ENCODE results near the gene ZNF581. TPM values are rescaled to one million over a fixed set of nuclear protein-coding genes. Genes with fewer than 3 reads are reported as not detected.

ZNF581 gene
- total RNA-seq, 1 donor from 2014 or later, result 22.7 TPM

GRCh38 chr19:55621673-55622231 is 21.7 kb upstream of the ZNF581 start:
- H3K4me1 ChIP-seq, result peaks cover 41% of the 10 kb centered on the region
- H3K27ac ChIP-seq, result no peak overlapping the region
- no peak for ATAC-seq

GRCh38 chr19:55622242-55622969 is 21.0 kb upstream of the ZNF581 start:
- H3K4me1 ChIP-seq, result peaks cover 41% of the 10 kb centered on the region
- peaks cover 16% of the 10 kb centered on the region for H3K36me3 ChIP-seq
- no peak overlapping the region for H3K4me3 ChIP-seq
- H3K27ac ChIP-seq, result no peak overlapping the region
- no peaks in the 10 kb centered on the region for H3K27me3 ChIP-seq (ENCODE audit: low read depth)
- DNase-seq (no peak), ATAC-seq (no peak)
- H3K9me3 ChIP-seq, result no peaks in the 10 kb centered on the region
- TF ChIP-seq CTCF (IDR thresholded peaks at IDR 0.05), result no peak
- intact Hi-C loops (cut with DNase I), result no loop called here

More at GRCh38 chr19:55621673-55622231, 21.7 kb upstream of the ZNF581 start:
- H3K4me3 ChIP-seq, result no peak overlapping the region
- no peaks in the 10 kb centered on the region for H3K9me3 ChIP-seq
- H3K27me3 ChIP-seq (ENCODE audit: low read depth), result no peaks in the 10 kb centered on the region
- intact Hi-C loops (cut with DNase I), result no loop called here
- H3K36me3 ChIP-seq, result peaks cover 23% of the 10 kb centered on the region
- TF ChIP-seq CTCF (IDR thresholded peaks at IDR 0.05), result no peak
- DNase-seq, result no peak

- TF ChIP-seq CTCF (IDR thresholded peaks at IDR 0.05), result no peak
- no peak overlapping the region for H3K4me3 ChIP-seq
- intact Hi-C loops (cut with DNase I), result no loop called here
- H3K4me1 ChIP-seq, result peaks cover 41% of the 10 kb centered on the region
- no peaks in the 10 kb centered on the region for H3K9me3 ChIP-seq
- ATAC-seq (no peak), DNase-seq (no peak)
- H3K27ac ChIP-seq, result no peak overlapping the region
- H3K27me3 ChIP-seq (ENCODE audit: low read depth), result no peaks in the 10 kb centered on the region
- H3K36me3 ChIP-seq, result peaks cover 10% of the 10 kb centered on the region
Observed at GRCh38 chr19:55623130-55623529, 20.3 kb upstream of the ZNF581 start.

- ATAC-seq, result no peak
- Histone ChIP-seq H3K27me3 (ENCODE audit: low read depth) (no peaks in the 10 kb centered on the region), H3K4me3 (peak overlapping the region; percentile 56), H3K27ac (peak overlapping the region; percentile 41), H3K36me3 (peaks cover 10% of the 10 kb centered on the region), H3K9me3 (no peaks in the 10 kb centered on the region), H3K4me1 (peaks cover 40% of the 10 kb centered on the region)
- intact Hi-C loops (cut with DNase I), result no loop called here
- DNase-seq, result no peak
- TF ChIP-seq CTCF (IDR thresholded peaks at IDR 0.05), result no peak
Observed at GRCh38 chr19:55623561-55623960, 19.9 kb upstream of the ZNF581 start.

- ATAC-seq (peak; percentile 96 to 97), DNase-seq (peak; percentile 93)
- Histone ChIP-seq H3K4me3 (peak within 1 kb of the TSS; percentile 56), H3K4me1 (peaks cover 32% of the 10 kb centered on the region), H3K27me3 (ENCODE audit: low read depth) (no peaks in the 10 kb centered on the region), H3K9me3 (no peaks in the 10 kb centered on the region), H3K27ac (peak within 1 kb of the TSS; percentile 89), H3K36me3 (peaks cover 10% of the 10 kb centered on the region)
- intact Hi-C loops (cut with DNase I), result no loop called here
- TF ChIP-seq CTCF (IDR thresholded peaks at IDR 0.05), result no peak
Observed at GRCh38 chr19:55624109-55625003, 19.1 kb upstream of the ZNF581 start, which contains the start of gene ZNF784. Gene ZNF784, minus strand, starts transcription at chr19:55624566. Its CDS starts 5 bp downstream, at chr19:55624561.

All from lower lobe of right lung (tissue), 2 donors.